Ishikawa (cell line): ENCODE results near the gene ANK3.

Experiments
- EP300 ChIP-seq: IDR thresholded peaks from 2 replicates; pipeline ENCODE4 v1.6.1; 2012; ENCODE audit warnings: borderline replicate concordance
- YY1 ChIP-seq: IDR thresholded peaks from 2 replicates; pipeline ENCODE4 v1.6.1; 2012; ENCODE audit warnings: low read depth

GRCh38 chr10:60363187-60363586, 26.5 kb downstream of the ANK3 start:
- TF ChIP-seq EP300 = no peak
- TF ChIP-seq YY1 = no peak
